Stimulated activated CD8-positive, alpha-beta memory T cell treated with anti-CD3 and anti-CD28 coated beads, Interleukin-7, amount 100 ng/mL, for 4 hours (primary cell): ENCODE results near the gene CTTN.
"Not testable (repeated sequence)": the region's sequence is repeated elsewhere in the genome, so short reads cannot be mapped to it uniquely, and the experiment has no call there.

Experiments used
- DNase-seq, 2 donors: peaks; one replicate each; pipeline ENCODE4 v3.0.0-alpha.2; 2020; ENCODE audit warnings: low read depth in 2 of 2

CTTN gene

GRCh38 chr11:70454197-70454767 is 56.0 kb downstream of the CTTN start:
- no peak for DNase-seq

GRCh38 chr11:70454811-70455210 is 56.5 kb downstream of the CTTN start:
- not testable (repeated sequence) for DNase-seq

- DNase-seq: no peak
Observed at GRCh38 chr11:70455354-70455753, 57.0 kb downstream of the CTTN start.

GRCh38 chr11:70456921-70457532 is 58.7 kb downstream of the CTTN start:
- DNase-seq: no peak

- no peak for DNase-seq
Observed at GRCh38 chr11:70458736-70459135, 60.4 kb downstream of the CTTN start.

GRCh38 chr11:70460111-70460510 is 61.8 kb downstream of the CTTN start:
- no peak for DNase-seq

- DNase-seq: no peak
Observed at GRCh38 chr11:70460964-70461363, 62.6 kb downstream of the CTTN start.

GRCh38 chr11:70462818-70463477 is 64.6 kb downstream of the CTTN start:
- no peak for DNase-seq

GRCh38 chr11:70463478-70464255 is 65.3 kb downstream of the CTTN start:
- no peak for DNase-seq

GRCh38 chr11:70464509-70465361 is 66.4 kb downstream of the CTTN start:
- DNase-seq: no peak

- no peak for DNase-seq
Observed at GRCh38 chr11:70466154-70466553, 67.8 kb downstream of the CTTN start.

- no peak for DNase-seq
Observed at GRCh38 chr11:70466596-70466995, 68.3 kb downstream of the CTTN start.

- no peak for DNase-seq
Observed at GRCh38 chr11:70467201-70468085, 69.1 kb downstream of the CTTN start.

- DNase-seq: no peak
Observed at GRCh38 chr11:70468256-70469195, 70.2 kb downstream of the CTTN start.

- no peak for DNase-seq
Observed at GRCh38 chr11:70470127-70470526, 71.8 kb downstream of the CTTN start.

- no peak for DNase-seq
Observed at GRCh38 chr11:70471254-70471653, 72.9 kb downstream of the CTTN start.

GRCh38 chr11:70472240-70472639 is 73.9 kb downstream of the CTTN start:
- no peak for DNase-seq

GRCh38 chr11:70473186-70473872 is 75.0 kb downstream of the CTTN start:
- DNase-seq: no peak
